GM12878 (cell line): Measurements from ENCODE around the gene TSNAX. TPM values are rescaled to one million over a fixed set of nuclear protein-coding genes. Genes with fewer than 3 reads are reported as not detected.

Source experiments
- CEBPB ChIP-seq, 2 experiments: fragments of 150-350 bp in 1 of 2; IDR thresholded peaks; 2 replicates each; pipeline ENCODE4 v1.6.1; 2012 to 2014; ENCODE audit warnings: low read depth in 2 of 2, low read length in 2 of 2, borderline replicate concordance in 1 of 2, inconsistent platforms in 1 of 2
- DPF2 ChIP-seq: fragments of 450-650 bp; IDR thresholded peaks from 2 replicates; pipeline ENCODE4 v1.6.1; 2017; ENCODE audit warnings: mild to moderate bottlenecking
- EED ChIP-seq: sonication (generic); IDR thresholded peaks from 2 replicates; pipeline ENCODE4 v1.6.1; 2016; ENCODE audit warnings: antibody characterized with exemption, low read depth
- EP300 ChIP-seq, 2 experiments: fragments of 150-350 bp in 1 of 2; IDR thresholded peaks; 2 replicates each; pipeline ENCODE4 v1.6.1; 2011 to 2012; ENCODE audit warnings: low read depth in 2 of 2, low read length in 2 of 2, borderline replicate concordance in 1 of 2, improper control_type of control experiment in 1 of 2, inconsistent platforms in 1 of 2; ENCODE audit not compliant: control insufficient read depth in 1 of 2
- GATAD2B ChIP-seq: fragments of 450-650 bp; conservative IDR thresholded peaks from 2 replicates; pipeline ENCODE4 v1.6.1; 2017; ENCODE audit warnings: low read depth, mild to moderate bottlenecking, moderate library complexity
- IRF4 ChIP-seq: IDR thresholded peaks from 2 replicates; pipeline ENCODE4 v1.6.1; 2011; ENCODE audit warnings: low read depth, low read length
- PAX8 ChIP-seq: fragments of 450-650 bp; IDR thresholded peaks from 2 replicates; pipeline ENCODE4 v1.6.1; 2017; ENCODE audit warnings: mild to moderate bottlenecking, moderate library complexity
- PML ChIP-seq: IDR thresholded peaks from 2 replicates; pipeline ENCODE4 v1.6.1; 2012; ENCODE audit warnings: low read length, inconsistent platforms
- SIX5 ChIP-seq: IDR thresholded peaks from 2 replicates; pipeline ENCODE4 v1.6.1; 2011; ENCODE audit warnings: mild to moderate bottlenecking, low read depth, low read length, moderate library complexity; ENCODE audit not compliant: severe bottlenecking
- SPI1 ChIP-seq: IDR thresholded peaks from 2 replicates; pipeline ENCODE4 v1.6.1; 2011; ENCODE audit warnings: low read depth, mild to moderate bottlenecking, low read length, moderate library complexity, borderline replicate concordance; ENCODE audit not compliant: insufficient read depth
- YBX1 ChIP-seq: fragments of 450-650 bp; IDR thresholded peaks from 2 replicates; pipeline ENCODE4 v1.6.1; 2016; ENCODE audit warnings: antibody characterized with exemption
- ZNF274 ChIP-seq: IDR thresholded peaks from one replicate; pipeline ENCODE4 v1.8.0; 2011; ENCODE audit not compliant: insufficient read length, insufficient read depth
- polyA plus RNA-seq, 11 experiments: library from polyadenylated mRNA; depleted of rRNA in 4 of 11; unstranded in 6 of 11; stranded (reverse) in 5 of 11; fragments of >200 nt; fragmentation: Nextera tagmentation in 4 of 11; fragmentation: Illumina TruSeq in 1 of 11; extraction: Ambion mirVana in 4 of 11; extraction: Trizol in 1 of 11; gene quantifications; 1 replicate in 1 of 11; 2 replicates in 10 of 11; pipeline versions ENCODE4 v1.2.1 to v1.2.3, GENCODE V29; 2011 to 2016; ENCODE audit warnings: inconsistent platforms in 2 of 11, missing spikeins in 2 of 11, low read depth in 1 of 11
- total RNA-seq, 4 experiments: library from RNA; depleted of rRNA in 3 of 4; stranded (reverse); fragments of >200 nt in 3 of 4; fragmentation: Illumina TruSeq in 1 of 4; extraction: Trizol in 1 of 4; gene quantifications; 2 replicates each; pipeline versions ENCODE4 v1.2.1 to v1.2.3, GENCODE V29; 2013 to 2021
- TF ChIP-seq, protein P1 (sequence below): fragments of 450-650 bp; conservative IDR thresholded peaks from 2 replicates; pipeline ENCODE4 v1.6.1; 2017; ENCODE audit warnings: mild to moderate bottlenecking, moderate library complexity
- TF ChIP-seq, protein P2 (sequence below): fragments of 450-650 bp; IDR thresholded peaks from 2 replicates; pipeline ENCODE4 v1.6.1; 2017; ENCODE audit warnings: low read depth, mild to moderate bottlenecking, moderate library complexity
- TF ChIP-seq, protein P3 (sequence below): IDR thresholded peaks from 2 replicates; pipeline ENCODE4 v1.6.1; 2011; ENCODE audit warnings: borderline replicate concordance, low read depth, mild to moderate bottlenecking, moderate library complexity, low read length; ENCODE audit not compliant: insufficient read depth, poor library complexity, severe bottlenecking
- TF ChIP-seq, protein P4 (sequence below): fragments of 450-650 bp; formaldehyde crosslinking; IDR thresholded peaks from 2 replicates; pipeline ENCODE4 v1.4.0; 2022; ENCODE audit warnings: mild to moderate bottlenecking, moderate library complexity

The TSNAX gene
- total and polyA plus RNA-seq, 10 of the 15 experiments (the other 5 are each of a cell fraction or from before 2014, with no cell fraction given) = 24.8 to 49.7 (median 35.6) TPM

DNA sequence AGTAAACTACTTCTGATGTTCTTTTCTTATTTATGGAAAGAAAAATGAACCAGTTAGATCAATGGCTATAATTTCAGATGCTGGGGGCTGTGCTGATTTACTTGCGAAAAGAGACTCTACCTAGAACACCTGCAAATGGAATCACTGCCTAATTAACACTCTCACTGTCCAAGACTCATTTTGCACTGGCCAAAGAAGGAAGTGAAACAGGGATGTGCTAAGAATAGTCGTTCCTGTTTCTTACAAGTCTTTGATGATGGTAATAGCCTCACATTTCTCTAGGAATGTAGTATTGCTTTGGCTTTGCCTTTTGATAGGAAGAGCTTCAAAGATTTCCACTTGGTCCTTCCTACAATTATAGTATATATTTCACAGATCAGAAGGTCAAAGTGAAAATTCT is 12.7 kb upstream of the TSNAX start (continued):
- TF ChIP-seq, protein P1, sequence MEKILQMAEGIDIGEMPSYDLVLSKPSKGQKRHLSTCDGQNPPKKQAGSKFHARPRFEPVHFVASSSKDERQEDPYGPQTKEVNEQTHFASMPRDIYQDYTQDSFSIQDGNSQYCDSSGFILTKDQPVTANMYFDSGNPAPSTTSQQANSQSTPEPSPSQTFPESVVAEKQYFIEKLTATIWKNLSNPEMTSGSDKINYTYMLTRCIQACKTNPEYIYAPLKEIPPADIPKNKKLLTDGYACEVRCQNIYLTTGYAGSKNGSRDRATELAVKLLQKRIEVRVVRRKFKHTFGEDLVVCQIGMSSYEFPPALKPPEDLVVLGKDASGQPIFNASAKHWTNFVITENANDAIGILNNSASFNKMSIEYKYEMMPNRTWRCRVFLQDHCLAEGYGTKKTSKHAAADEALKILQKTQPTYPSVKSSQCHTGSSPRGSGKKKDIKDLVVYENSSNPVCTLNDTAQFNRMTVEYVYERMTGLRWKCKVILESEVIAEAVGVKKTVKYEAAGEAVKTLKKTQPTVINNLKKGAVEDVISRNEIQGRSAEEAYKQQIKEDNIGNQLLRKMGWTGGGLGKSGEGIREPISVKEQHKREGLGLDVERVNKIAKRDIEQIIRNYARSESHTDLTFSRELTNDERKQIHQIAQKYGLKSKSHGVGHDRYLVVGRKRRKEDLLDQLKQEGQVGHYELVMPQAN = no peak
- TF ChIP-seq PML (no peak), PAX8 (no peak), EP300 (IDR thresholded peaks at IDR 0.05; ENCODE audit: borderline replicate concordance in 1 of 2, control insufficient read depth in 1 of 2, low read depth in 2 of 2, low read length in 2 of 2) (peak; percentile 65 to 78), YBX1 (no peak), ZNF274 (no peak), CEBPB (IDR thresholded peaks at IDR 0.05; ENCODE audit: borderline replicate concordance in 1 of 2, low read depth in 2 of 2, low read length in 2 of 2) (no peak), SPI1 (peak; percentile 96), SIX5 (no peak), IRF4 (peak; percentile 61; the same call in 1 of the 2 replicates), DPF2 (peak; percentile 71), GATAD2B (peak; percentile 55; the same call in 1 of the 2 replicates), EED (peak; percentile 94)
- TF ChIP-seq, protein P2, sequence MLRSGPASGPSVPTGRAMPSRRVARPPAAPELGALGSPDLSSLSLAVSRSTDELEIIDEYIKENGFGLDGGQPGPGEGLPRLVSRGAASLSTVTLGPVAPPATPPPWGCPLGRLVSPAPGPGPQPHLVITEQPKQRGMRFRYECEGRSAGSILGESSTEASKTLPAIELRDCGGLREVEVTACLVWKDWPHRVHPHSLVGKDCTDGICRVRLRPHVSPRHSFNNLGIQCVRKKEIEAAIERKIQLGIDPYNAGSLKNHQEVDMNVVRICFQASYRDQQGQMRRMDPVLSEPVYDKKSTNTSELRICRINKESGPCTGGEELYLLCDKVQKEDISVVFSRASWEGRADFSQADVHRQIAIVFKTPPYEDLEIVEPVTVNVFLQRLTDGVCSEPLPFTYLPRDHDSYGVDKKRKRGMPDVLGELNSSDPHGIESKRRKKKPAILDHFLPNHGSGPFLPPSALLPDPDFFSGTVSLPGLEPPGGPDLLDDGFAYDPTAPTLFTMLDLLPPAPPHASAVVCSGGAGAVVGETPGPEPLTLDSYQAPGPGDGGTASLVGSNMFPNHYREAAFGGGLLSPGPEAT = peak; percentile 83
- TF ChIP-seq, protein P3, sequence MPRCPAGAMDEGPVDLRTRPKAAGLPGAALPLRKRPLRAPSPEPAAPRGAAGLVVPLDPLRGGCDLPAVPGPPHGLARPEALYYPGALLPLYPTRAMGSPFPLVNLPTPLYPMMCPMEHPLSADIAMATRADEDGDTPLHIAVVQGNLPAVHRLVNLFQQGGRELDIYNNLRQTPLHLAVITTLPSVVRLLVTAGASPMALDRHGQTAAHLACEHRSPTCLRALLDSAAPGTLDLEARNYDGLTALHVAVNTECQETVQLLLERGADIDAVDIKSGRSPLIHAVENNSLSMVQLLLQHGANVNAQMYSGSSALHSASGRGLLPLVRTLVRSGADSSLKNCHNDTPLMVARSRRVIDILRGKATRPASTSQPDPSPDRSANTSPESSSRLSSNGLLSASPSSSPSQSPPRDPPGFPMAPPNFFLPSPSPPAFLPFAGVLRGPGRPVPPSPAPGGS = no peak
- TF ChIP-seq, protein P4, sequence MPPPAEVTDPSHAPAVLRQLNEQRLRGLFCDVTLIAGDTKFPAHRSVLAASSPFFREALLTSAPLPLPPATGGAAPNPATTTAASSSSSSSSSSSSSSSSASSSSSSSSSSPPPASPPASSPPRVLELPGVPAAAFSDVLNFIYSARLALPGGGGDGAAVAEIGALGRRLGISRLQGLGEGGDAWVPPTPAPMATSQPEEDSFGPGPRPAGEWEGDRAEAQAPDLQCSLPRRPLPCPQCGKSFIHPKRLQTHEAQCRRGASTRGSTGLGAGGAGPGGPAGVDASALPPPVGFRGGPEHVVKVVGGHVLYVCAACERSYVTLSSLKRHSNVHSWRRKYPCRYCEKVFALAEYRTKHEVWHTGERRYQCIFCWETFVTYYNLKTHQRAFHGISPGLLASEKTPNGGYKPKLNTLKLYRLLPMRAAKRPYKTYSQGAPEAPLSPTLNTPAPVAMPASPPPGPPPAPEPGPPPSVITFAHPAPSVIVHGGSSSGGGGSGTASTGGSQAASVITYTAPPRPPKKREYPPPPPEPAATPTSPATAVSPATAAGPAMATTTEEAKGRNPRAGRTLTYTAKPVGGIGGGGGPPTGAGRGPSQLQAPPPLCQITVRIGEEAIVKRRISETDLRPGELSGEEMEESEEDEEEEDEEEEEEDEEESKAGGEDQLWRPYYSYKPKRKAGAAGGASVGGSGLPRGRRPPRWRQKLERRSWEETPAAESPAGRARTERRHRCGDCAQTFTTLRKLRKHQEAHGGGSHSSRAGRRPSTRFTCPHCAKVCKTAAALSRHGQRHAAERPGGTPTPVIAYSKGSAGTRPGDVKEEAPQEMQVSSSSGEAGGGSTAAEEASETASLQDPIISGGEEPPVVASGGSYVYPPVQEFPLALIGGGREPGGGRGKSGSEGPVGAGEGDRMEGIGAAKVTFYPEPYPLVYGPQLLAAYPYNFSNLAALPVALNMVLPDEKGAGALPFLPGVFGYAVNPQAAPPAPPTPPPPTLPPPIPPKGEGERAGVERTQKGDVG (CRISPR knock-in tag) = no peak
